HCT116 (cell line): Measurements from ENCODE around the gene SLC22A2. TPM values are rescaled to one million over a fixed set of nuclear protein-coding genes. Genes with fewer than 3 reads are reported as not detected.

Source experiments
- ATAC-seq: fragments of 200-7000 bp; cut with Tn5 transposase; 2 replicates; pipeline ENCODE4 v1.9.1; 2020; ENCODE audit warnings: mild to moderate bottlenecking, moderate library complexity
- BruUV-seq: library from RNA; stranded (reverse); fragments of 400-500 nt; replicated peaks from 2 replicates; lab custom pipeline; 2021; lab: Mats Ljungman, UMichigan
- CTCF ChIA-PET: fragments of 300-600 bp; sonication (Branson Sonifier 250); formaldehyde crosslinking; loops from one replicate; lab custom pipeline; 2021; ENCODE audit warnings: antibody characterized with exemption; lab: Charles Lee
- POLR2A ChIA-PET: fragments of 300-600, 350-600 bp; sonication (Branson Sonifier 250); formaldehyde crosslinking; loops from one replicate; lab custom pipeline; 2021; ENCODE audit warnings: antibody characterized with exemption; lab: Charles Lee
- RAD21 ChIA-PET, 2 experiments: fragments of 300-600 bp; sonication (Branson Sonifier 250); formaldehyde crosslinking; loops; one replicate each; lab custom pipeline; 2023; ENCODE audit warnings: low total read pairs in 2 of 2; ENCODE audit not compliant: uncharacterized antibody in 2 of 2, unreplicated experiment in 2 of 2, low non-redundant PET in 1 of 2; lab: Charles Lee
- DNase-seq: peaks from one replicate; pipeline ENCODE4 v3.0.0-alpha.2; 2010; ENCODE audit warnings: low read depth, low spot score
- H2AFZ ChIP-seq: fragments of 200-600 bp; shearing (Covaris generic), sonication (generic); 2 replicates; pipeline ENCODE4 v1.6.1; 2017; ENCODE audit warnings: low read depth, mixed run types, mixed read lengths, antibody characterized with exemption, low read length; ENCODE audit not compliant: poor library complexity, severe bottlenecking
- H3K27ac ChIP-seq: 2 replicates; pipeline ENCODE4 v1.5.1; 2012; ENCODE audit warnings: low read depth, low read length
- H3K27me3 ChIP-seq: fragments of 200-600 bp; sonication (generic); 2 replicates; pipeline ENCODE4 v1.6.1; 2016; ENCODE audit warnings: mixed run types, low read length, mixed read lengths; ENCODE audit not compliant: insufficient read depth
- H3K36me3 ChIP-seq, 2 experiments: fragments of 200-500 bp in 1 of 2; fragments of 200-600 bp in 1 of 2; sonication (Bioruptor generic) in 1 of 2; sonication (generic) in 1 of 2; 2 replicates each; pipeline versions ENCODE4 v1.5.1 to v1.6.1; 2014 to 2016; ENCODE audit warnings: low read length in 2 of 2, inconsistent platforms in 1 of 2, mixed read lengths in 1 of 2, mixed run types in 1 of 2; ENCODE audit not compliant: insufficient read depth in 2 of 2, control insufficient read depth in 1 of 2
- H3K4me1 ChIP-seq, 2 experiments: fragments of 200-600 bp in 1 of 2; sonication (generic) in 1 of 2; 2 replicates each; pipeline versions ENCODE4 v1.5.1 to v1.6.1; 2012 to 2017; ENCODE audit warnings: low read length in 2 of 2, inconsistent platforms in 1 of 2, mild to moderate bottlenecking in 1 of 2, mixed read lengths in 1 of 2, mixed run types in 1 of 2, moderate library complexity in 1 of 2; ENCODE audit not compliant: insufficient read depth in 2 of 2, control insufficient read depth in 1 of 2
- H3K4me2 ChIP-seq: fragments of 200-600 bp; sonication (generic); 2 replicates; pipeline ENCODE4 v1.6.1; 2017; ENCODE audit warnings: mixed run types, low read length, mixed read lengths
- H3K4me3 ChIP-seq, 2 experiments: fragments of 200-600 bp in 1 of 2; sonication (generic) in 1 of 2; replicated peaks in 1 of 2; 2 replicates each; pipeline ENCODE4 v1.5.1; 2011 to 2016; ENCODE audit warnings: low read length in 2 of 2, control low read depth in 1 of 2, low read depth in 1 of 2, mild to moderate bottlenecking in 1 of 2, mixed read lengths in 1 of 2, mixed run types in 1 of 2
- H3K79me2 ChIP-seq: fragments of 200-600 bp; sonication (generic); 2 replicates; pipeline ENCODE4 v1.6.1; 2017; ENCODE audit warnings: mild to moderate bottlenecking, mixed run types, low read length, moderate library complexity, mixed read lengths; ENCODE audit not compliant: insufficient read depth
- H3K9ac ChIP-seq: fragments of 200-600 bp; sonication (generic); 2 replicates; pipeline ENCODE4 v1.6.1; 2016; ENCODE audit warnings: low read length, mixed read lengths
- H3K9me2 ChIP-seq: fragments of 200-600 bp; sonication (generic), shearing (Covaris generic); 2 replicates; pipeline ENCODE4 v1.6.1; 2017; ENCODE audit warnings: mixed run types, mild to moderate bottlenecking, moderate library complexity; ENCODE audit not compliant: insufficient read depth
- H3K9me3 ChIP-seq, 2 experiments: fragments of 200-500 bp in 1 of 2; fragments of 200-600 bp in 1 of 2; sonication (Bioruptor generic) in 1 of 2; sonication (generic) in 1 of 2; 2 replicates each; pipeline ENCODE4 v1.6.1; 2014 to 2017; ENCODE audit warnings: low read length in 2 of 2, mixed read lengths in 2 of 2, inconsistent platforms in 1 of 2, low read depth in 1 of 2, mild to moderate bottlenecking in 1 of 2, mixed run types in 1 of 2, moderate library complexity in 1 of 2; ENCODE audit not compliant: control insufficient read depth in 1 of 2, insufficient read depth in 1 of 2
- H4K20me1 ChIP-seq: fragments of 200-600 bp; sonication (generic), shearing (Covaris generic); 2 replicates; pipeline ENCODE4 v1.6.1; 2017; ENCODE audit warnings: mixed run types, mild to moderate bottlenecking, moderate library complexity; ENCODE audit not compliant: insufficient read depth
- CEBPB ChIP-seq: IDR thresholded peaks from 2 replicates; pipeline ENCODE4 v1.6.1; 2012; ENCODE audit warnings: low read depth
- EGR1 ChIP-seq: IDR thresholded peaks from 2 replicates; pipeline ENCODE4 v1.6.1; 2012; ENCODE audit warnings: low read depth
- EZH2phosphoT487 ChIP-seq: fragments of 200-600 bp; IDR thresholded peaks from 2 replicates; pipeline ENCODE4 v1.6.1; 2018; ENCODE audit warnings: antibody characterized with exemption, borderline replicate concordance
- JUND ChIP-seq: IDR thresholded peaks from 2 replicates; pipeline ENCODE4 v1.6.1; 2012
- POLR2AphosphoS5 ChIP-seq: IDR thresholded peaks from 2 replicates; pipeline ENCODE4 v1.6.1; 2011; ENCODE audit warnings: mild to moderate bottlenecking, low read depth, low read length, moderate library complexity
- SIN3A ChIP-seq: IDR thresholded peaks from 2 replicates; pipeline ENCODE4 v1.6.1; 2012; ENCODE audit warnings: low read depth
- SP1 ChIP-seq: IDR thresholded peaks from 2 replicates; pipeline ENCODE4 v1.6.1; 2012; ENCODE audit warnings: low read depth
- SRF ChIP-seq: IDR thresholded peaks from 2 replicates; pipeline ENCODE4 v1.6.1; 2012; ENCODE audit warnings: low read depth
- TCF7L2 ChIP-seq: IDR thresholded peaks from 2 replicates; pipeline ENCODE4 v1.7.0; 2011; ENCODE audit warnings: borderline replicate concordance, inconsistent platforms; ENCODE audit not compliant: insufficient read depth, insufficient read length; ENCODE audit errors: extremely low read depth
- YY1 ChIP-seq: IDR thresholded peaks from 2 replicates; pipeline ENCODE4 v1.6.1; 2011; ENCODE audit warnings: low read length, low read depth, moderate library complexity, mild to moderate bottlenecking; ENCODE audit not compliant: insufficient replicate concordance; ENCODE audit errors: extremely low read depth
- ZFX ChIP-seq: fragments of 450-650 bp; IDR thresholded peaks from 2 replicates; pipeline ENCODE4 v1.6.1; 2017
- intact Hi-C: fragments of 100-400 bp; cut with micrococcal nuclease; formaldehyde crosslinking; loops from 2 replicates; pipeline ENCODE4 v1.10.0; 2022
- total RNA-seq: library from RNA; stranded (reverse); gene quantifications from one replicate; pipeline ENCODE4 v1.2.1, GENCODE V29; 2021; ENCODE audit not compliant: unreplicated experiment
- TF ChIP-seq, protein P1 (sequence below): IDR thresholded peaks from 2 replicates; pipeline ENCODE4 v1.6.1; 2012; ENCODE audit warnings: low read depth
- TF ChIP-seq, protein P2 (sequence below): IDR thresholded peaks from 2 replicates; pipeline ENCODE4 v1.6.1; 2012
- TF ChIP-seq, protein P3 (sequence below), 3 experiments: fragments of 200-600 bp in 1 of 3; sonication (generic) in 1 of 3; IDR thresholded peaks in 2 of 3; conservative IDR thresholded peaks in 1 of 3; 2 replicates each; pipeline ENCODE4 v1.5.1; 2012 to 2017; ENCODE audit warnings: low read depth in 2 of 3, low read length in 2 of 3, antibody characterized with exemption in 1 of 3, borderline replicate concordance in 1 of 3, control low read depth in 1 of 3, mild to moderate bottlenecking in 1 of 3, mixed read lengths in 1 of 3, mixed run types in 1 of 3, moderate library complexity in 1 of 3; ENCODE audit not compliant: insufficient read depth in 1 of 3

SLC22A2 gene
- total RNA-seq, 1 experiment from 2014 or later: not detected

- intact Hi-C loops: no loop called here
- no peak for TF ChIP-seq CEBPB
- no peak for TF ChIP-seq YY1
- TF ChIP-seq TCF7L2: no peak
- TF ChIP-seq ZFX: no peak
- TF ChIP-seq, protein P1, sequence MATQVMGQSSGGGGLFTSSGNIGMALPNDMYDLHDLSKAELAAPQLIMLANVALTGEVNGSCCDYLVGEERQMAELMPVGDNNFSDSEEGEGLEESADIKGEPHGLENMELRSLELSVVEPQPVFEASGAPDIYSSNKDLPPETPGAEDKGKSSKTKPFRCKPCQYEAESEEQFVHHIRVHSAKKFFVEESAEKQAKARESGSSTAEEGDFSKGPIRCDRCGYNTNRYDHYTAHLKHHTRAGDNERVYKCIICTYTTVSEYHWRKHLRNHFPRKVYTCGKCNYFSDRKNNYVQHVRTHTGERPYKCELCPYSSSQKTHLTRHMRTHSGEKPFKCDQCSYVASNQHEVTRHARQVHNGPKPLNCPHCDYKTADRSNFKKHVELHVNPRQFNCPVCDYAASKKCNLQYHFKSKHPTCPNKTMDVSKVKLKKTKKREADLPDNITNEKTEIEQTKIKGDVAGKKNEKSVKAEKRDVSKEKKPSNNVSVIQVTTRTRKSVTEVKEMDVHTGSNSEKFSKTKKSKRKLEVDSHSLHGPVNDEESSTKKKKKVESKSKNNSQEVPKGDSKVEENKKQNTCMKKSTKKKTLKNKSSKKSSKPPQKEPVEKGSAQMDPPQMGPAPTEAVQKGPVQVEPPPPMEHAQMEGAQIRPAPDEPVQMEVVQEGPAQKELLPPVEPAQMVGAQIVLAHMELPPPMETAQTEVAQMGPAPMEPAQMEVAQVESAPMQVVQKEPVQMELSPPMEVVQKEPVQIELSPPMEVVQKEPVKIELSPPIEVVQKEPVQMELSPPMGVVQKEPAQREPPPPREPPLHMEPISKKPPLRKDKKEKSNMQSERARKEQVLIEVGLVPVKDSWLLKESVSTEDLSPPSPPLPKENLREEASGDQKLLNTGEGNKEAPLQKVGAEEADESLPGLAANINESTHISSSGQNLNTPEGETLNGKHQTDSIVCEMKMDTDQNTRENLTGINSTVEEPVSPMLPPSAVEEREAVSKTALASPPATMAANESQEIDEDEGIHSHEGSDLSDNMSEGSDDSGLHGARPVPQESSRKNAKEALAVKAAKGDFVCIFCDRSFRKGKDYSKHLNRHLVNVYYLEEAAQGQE: no peak
- no peak for TF ChIP-seq EGR1
- TF ChIP-seq, protein P2, sequence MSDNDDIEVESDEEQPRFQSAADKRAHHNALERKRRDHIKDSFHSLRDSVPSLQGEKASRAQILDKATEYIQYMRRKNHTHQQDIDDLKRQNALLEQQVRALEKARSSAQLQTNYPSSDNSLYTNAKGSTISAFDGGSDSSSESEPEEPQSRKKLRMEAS: no peak
- TF ChIP-seq SIN3A: no peak
- TF ChIP-seq SP1: no peak
- TF ChIP-seq JUND: no peak
- no peak for TF ChIP-seq EZH2phosphoT487
- TF ChIP-seq, protein P3, sequence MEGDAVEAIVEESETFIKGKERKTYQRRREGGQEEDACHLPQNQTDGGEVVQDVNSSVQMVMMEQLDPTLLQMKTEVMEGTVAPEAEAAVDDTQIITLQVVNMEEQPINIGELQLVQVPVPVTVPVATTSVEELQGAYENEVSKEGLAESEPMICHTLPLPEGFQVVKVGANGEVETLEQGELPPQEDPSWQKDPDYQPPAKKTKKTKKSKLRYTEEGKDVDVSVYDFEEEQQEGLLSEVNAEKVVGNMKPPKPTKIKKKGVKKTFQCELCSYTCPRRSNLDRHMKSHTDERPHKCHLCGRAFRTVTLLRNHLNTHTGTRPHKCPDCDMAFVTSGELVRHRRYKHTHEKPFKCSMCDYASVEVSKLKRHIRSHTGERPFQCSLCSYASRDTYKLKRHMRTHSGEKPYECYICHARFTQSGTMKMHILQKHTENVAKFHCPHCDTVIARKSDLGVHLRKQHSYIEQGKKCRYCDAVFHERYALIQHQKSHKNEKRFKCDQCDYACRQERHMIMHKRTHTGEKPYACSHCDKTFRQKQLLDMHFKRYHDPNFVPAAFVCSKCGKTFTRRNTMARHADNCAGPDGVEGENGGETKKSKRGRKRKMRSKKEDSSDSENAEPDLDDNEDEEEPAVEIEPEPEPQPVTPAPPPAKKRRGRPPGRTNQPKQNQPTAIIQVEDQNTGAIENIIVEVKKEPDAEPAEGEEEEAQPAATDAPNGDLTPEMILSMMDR (IDR thresholded peaks at IDR 0.05 in 2 of 3, conservative IDR thresholded peaks at IDR 0.05 in 1 of 3; ENCODE audit: borderline replicate concordance in 1 of 3, insufficient read depth in 1 of 3, low read depth in 2 of 3, low read length in 2 of 3): no peak
- TF ChIP-seq POLR2AphosphoS5: no peak
- no peak for TF ChIP-seq SRF
- POLR2A ChIA-PET: no interaction called here
Measured at GRCh38 chr6:160170018-160170680, 88.5 kb downstream of the SLC22A2 start.

More at GRCh38 chr6:160170018-160170680, 88.5 kb downstream of the SLC22A2 start:
- no peak overlapping the region for H3K9ac ChIP-seq
- ChIA-PET RAD21 (no interaction called here), CTCF (no interaction called here)
- H3K9me3 ChIP-seq: no peaks in the 10 kb centered on the region
- no peaks in the 10 kb centered on the region for H3K4me1 ChIP-seq
- no peak overlapping the region for H3K4me2 ChIP-seq
- ATAC-seq (no peak), DNase-seq (no peak)
- no peaks in the 10 kb centered on the region for H3K36me3 ChIP-seq
- H4K20me1 ChIP-seq: no peaks in the 10 kb centered on the region
- H3K27me3 ChIP-seq: no peaks in the 10 kb centered on the region
- no peak overlapping the region for H3K27ac ChIP-seq
- H2AFZ ChIP-seq: no peak overlapping the region
- H3K4me3 ChIP-seq: no peak overlapping the region
- BruUV-seq: no TSS peak
- H3K79me2 ChIP-seq: no peaks in the 10 kb centered on the region
- no peaks in the 10 kb centered on the region for H3K9me2 ChIP-seq
